Measurements from ENCODE around the gene NOC2L. TPM values are rescaled to one million over a fixed set of nuclear protein-coding genes. Genes with fewer than 3 reads are reported as not detected.

Gene NOC2L
- total and polyA plus RNA-seq, 2 donors (not counting 3 experiments of a cell fraction or from before 2014, with no cell fraction given) = 55.3 to 87.9 TPM

DNA sequence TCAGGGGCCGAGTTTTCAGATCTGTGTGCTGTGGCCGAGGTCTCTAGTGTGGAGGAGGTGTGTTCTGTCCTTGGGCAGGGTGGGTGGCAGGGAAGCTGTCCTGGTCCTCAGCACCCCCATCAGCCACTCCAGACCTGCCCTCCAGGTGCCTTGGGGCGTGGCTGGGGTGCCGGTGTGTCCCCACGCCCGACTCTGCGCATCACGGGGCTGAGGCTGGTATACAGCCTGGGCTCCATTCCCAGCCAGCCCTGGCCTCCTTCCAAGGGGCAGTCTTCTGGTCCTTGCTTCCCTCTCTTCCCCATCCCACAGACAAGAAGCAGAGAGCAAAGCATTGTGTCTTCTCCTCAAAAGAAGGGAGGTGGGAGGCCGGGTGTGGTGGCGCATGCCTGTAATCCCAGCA, 31.3 kb downstream of the NOC2L start:
- no peak for DNase-seq (ENCODE audit: low read depth, low spot score)

More for the DNA sequence above, 31.3 kb downstream of the NOC2L start:
- no peak for FAIRE-seq
- CTCF ChIA-PET = interaction anchor here (1.4 to 2.9 kb wide), 2 partner anchors 11 to 58 kb away, joined by 3 to 13 read pairs; no protein-coding TSS in a partner anchor
- H3K36me3 ChIP-seq (ENCODE audit: control insufficient read depth in 2 of 2, extremely low read depth in 1 of 2, insufficient read depth in 2 of 2, low read length in 2 of 2) = no peaks in the 10 kb centered on the region
- no peak overlapping the region for H3K9ac ChIP-seq (replicated peaks; ENCODE audit: extremely low read depth, insufficient read depth, low read length)
- H3K9me1 ChIP-seq (replicated peaks; ENCODE audit: control insufficient read depth, extremely low read depth, insufficient read depth, low read length) = no peaks in the 10 kb centered on the region
- no peaks in the 10 kb centered on the region for H3K4me1 ChIP-seq (ENCODE audit: control insufficient read depth, extremely low read depth, insufficient read depth, low read length)
- intact Hi-C loops (cut with micrococcal nuclease) = no loop called here
- no peak overlapping the region for H3K4me3 ChIP-seq (replicated peaks in 1 of 3; ENCODE audit: insufficient read depth in 1 of 3, low read depth in 1 of 3, low read length in 3 of 3)
- BruUV-seq (replicated peaks) = no TSS peak
- TF ChIP-seq GATA2 (IDR thresholded peaks at IDR 0.05; ENCODE audit: insufficient read depth, insufficient read length, low read depth, low read length) (no peak), FOS (IDR thresholded peaks at IDR 0.05; ENCODE audit: borderline replicate concordance, insufficient read depth, low read length) (no peak), POLR2AphosphoS5 (IDR thresholded peaks at IDR 0.05; ENCODE audit: insufficient read depth, low read depth, low read length) (no peak), POLR2A (IDR thresholded peaks at IDR 0.05; ENCODE audit: low read depth, low read length) (no peak), JUN (IDR thresholded peaks at IDR 0.05; ENCODE audit: borderline replicate concordance, insufficient read depth, insufficient read length, low read depth) (no peak), EZH2 (IDR thresholded peaks at IDR 0.05; ENCODE audit: borderline replicate concordance, low read depth, low read length, severe bottlenecking) (no peak), CTCF (IDR thresholded peaks at IDR 0.05; ENCODE audit: extremely low read depth in 1 of 2, insufficient read depth in 1 of 2, low read depth in 1 of 2, low read length in 2 of 2) (no peak), MYC (IDR thresholded peaks at IDR 0.05; ENCODE audit: low read depth, low read length) (no peak)
- TF ChIP-seq, protein P1, sequence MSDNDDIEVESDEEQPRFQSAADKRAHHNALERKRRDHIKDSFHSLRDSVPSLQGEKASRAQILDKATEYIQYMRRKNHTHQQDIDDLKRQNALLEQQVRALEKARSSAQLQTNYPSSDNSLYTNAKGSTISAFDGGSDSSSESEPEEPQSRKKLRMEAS (IDR thresholded peaks at IDR 0.05; ENCODE audit: insufficient read depth, insufficient read length) = no peak
- no peak overlapping the region for H2AFZ ChIP-seq (ENCODE audit: low read depth, low read length)
- no peak overlapping the region for H3K27ac ChIP-seq (ENCODE audit: insufficient read depth, low read depth, low read length)
- no peak overlapping the region for H3K4me2 ChIP-seq (ENCODE audit: insufficient read depth, low read length)
- no peaks in the 10 kb centered on the region for H3K9me3 ChIP-seq (replicated peaks; ENCODE audit: control insufficient read depth, insufficient read depth, low read length)
- H3K27me3 ChIP-seq (ENCODE audit: control insufficient read depth in 2 of 2, insufficient read depth in 2 of 2, low read length in 2 of 2) = peaks cover 17 to 27% of the 10 kb centered on the region in 2 experiments
- POLR2A ChIA-PET = no interaction called here
- H3K79me2 ChIP-seq (ENCODE audit: control insufficient read depth, insufficient read depth, low read length) = no peaks in the 10 kb centered on the region
- dilution Hi-C loops (cut with MboI; ENCODE audit: extremely low pct_ligation_motif_present, low sequenced_read_pairs) = no loop called here
- H4K20me1 ChIP-seq (replicated peaks; ENCODE audit: control insufficient read depth, extremely low read depth, insufficient read depth, low read length) = no peaks in the 10 kb centered on the region

All from endothelial cell of umbilical vein (primary cell).